Right lobe of liver (tissue), 6 donors: Measurements from ENCODE around the gene HSPA1A. TPM values are rescaled to one million over a fixed set of nuclear protein-coding genes. Genes with fewer than 3 reads are reported as not detected.
"Not testable (repeated sequence)": the region's sequence is repeated elsewhere in the genome, so short reads cannot be mapped to it uniquely, and the experiment has no call there.

Experiments used
- ATAC-seq, 4 donors: fragments of 200-7000 bp; cut with Tn5 transposase; one replicate each; pipeline ENCODE4 v1.9.1; 2020; ENCODE audit warnings: mild to moderate bottlenecking in 4 of 4, moderate library complexity in 4 of 4
- DNase-seq, 3 donors: peaks; one replicate each; pipeline ENCODE4 v3.0.0-alpha.2; 2020
- H3K27ac ChIP-seq, 3 donors: fragments of 200-600 bp; one replicate each; pipeline ENCODE4 v1.8.0; 2022
- H3K27me3 ChIP-seq, 2 donors: fragments of 200-600 bp; one replicate each; pipeline ENCODE4 v1.8.0; 2022
- H3K36me3 ChIP-seq, 4 donors: fragments of 200-600 bp; sonication (generic) in 1 of 4; one replicate each; pipeline versions ENCODE4 v1.5.1 to v1.8.0; 2017 to 2022; ENCODE audit warnings: control low read depth in 1 of 4
- H3K4me1 ChIP-seq, 4 donors: fragments of 200-600 bp; sonication (generic) in 1 of 4; one replicate each; pipeline versions ENCODE4 v1.5.1 to v1.8.0; 2017 to 2022; ENCODE audit warnings: control low read depth in 1 of 4
- H3K4me3 ChIP-seq, 3 donors: fragments of 200-600 bp; one replicate each; pipeline ENCODE4 v1.8.0; 2022
- H3K9me3 ChIP-seq, 4 donors: fragments of 200-600 bp; sonication (generic) in 1 of 4; one replicate each; pipeline versions ENCODE4 v1.5.1 to v1.8.0; 2017 to 2022; ENCODE audit warnings: control low read depth in 1 of 4
- POLR2A ChIP-seq: fragments of 450-650 bp; IDR thresholded peaks from one replicate; pipeline ENCODE4 v1.6.1; 2017; ENCODE audit warnings: antibody characterized with exemption, mild to moderate bottlenecking
- WGBS: methylation state at CpG from one replicate; pipeline ENCODE4 v1.1.6; 2018; ENCODE audit warnings: low coverage, low lambda C conversion rate; ENCODE audit not compliant: insufficient coverage; ENCODE audit errors: missing lambda C conversion rate; 5-methylcytosine and 5-hydroxymethylcytosine counted together
- intact Hi-C, 2 donors: fragments of 100-400 bp; cut with DNase I; formaldehyde crosslinking; loops; one replicate each; pipeline versions ENCODE4 v1.11.2 to v1.14.1; 2022
- total RNA-seq, 6 experiments: library from RNA; depleted of rRNA in 2 of 6; stranded (reverse); fragments of >200 nt in 2 of 6; fragmentation: NEBNext Ultra II Directional in 3 of 6; extraction: Animal tissue kit (Norgen Biotek cat#: 25700) in 3 of 6; gene quantifications; one replicate each; pipeline versions ENCODE4 v1.1.0 to v1.2.4, GENCODE V29; 2016 to 2023
- TF ChIP-seq, protein P1 (sequence below), 4 donors: fragments of 200-600 bp in 3 of 4; fragments of 450-650 bp in 1 of 4; IDR thresholded peaks; one replicate each; pipeline versions ENCODE4 v1.5.1 to v1.8.0; 2016 to 2022; ENCODE audit warnings: antibody characterized with exemption in 4 of 4, mild to moderate bottlenecking in 2 of 4
- donor health status: DM: no; HTN: yes; CAD: no.
- donor health status: DM: no; HTN: no; CAD: no.
- donor health status: DM: no; HTN: no; CAD: no.
- donor health status: DM: no; HTN: yes; CAD: no.
- donor health status: DM: no; HTN: yes; CAD: no.

Gene HSPA1A
- total RNA-seq, 6 experiments from 2014 or later, result 73.2 to 442 (median 80.2) TPM

DNA sequence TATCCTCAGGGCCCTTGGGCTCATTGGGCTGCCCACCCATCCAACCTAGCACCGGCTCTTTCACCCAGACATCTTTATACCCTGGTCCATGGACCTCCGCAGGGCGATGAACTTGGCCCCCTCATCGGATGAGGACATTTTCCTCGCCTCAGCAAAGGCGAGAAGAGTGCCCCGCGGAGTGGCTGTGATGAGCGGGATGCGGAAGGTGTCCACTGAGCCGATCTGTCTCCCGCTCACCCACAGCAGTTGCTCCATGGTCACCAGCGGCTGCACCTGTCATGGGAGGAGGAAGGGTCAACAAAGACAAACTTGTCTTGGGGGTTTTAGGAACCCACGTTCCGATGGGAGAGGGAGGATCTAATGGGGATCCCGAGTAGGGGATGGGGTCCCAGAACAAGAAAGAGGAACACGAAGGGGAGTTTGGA lies 46.6 kb downstream of the HSPA1A start:
- TF ChIP-seq, protein P1, sequence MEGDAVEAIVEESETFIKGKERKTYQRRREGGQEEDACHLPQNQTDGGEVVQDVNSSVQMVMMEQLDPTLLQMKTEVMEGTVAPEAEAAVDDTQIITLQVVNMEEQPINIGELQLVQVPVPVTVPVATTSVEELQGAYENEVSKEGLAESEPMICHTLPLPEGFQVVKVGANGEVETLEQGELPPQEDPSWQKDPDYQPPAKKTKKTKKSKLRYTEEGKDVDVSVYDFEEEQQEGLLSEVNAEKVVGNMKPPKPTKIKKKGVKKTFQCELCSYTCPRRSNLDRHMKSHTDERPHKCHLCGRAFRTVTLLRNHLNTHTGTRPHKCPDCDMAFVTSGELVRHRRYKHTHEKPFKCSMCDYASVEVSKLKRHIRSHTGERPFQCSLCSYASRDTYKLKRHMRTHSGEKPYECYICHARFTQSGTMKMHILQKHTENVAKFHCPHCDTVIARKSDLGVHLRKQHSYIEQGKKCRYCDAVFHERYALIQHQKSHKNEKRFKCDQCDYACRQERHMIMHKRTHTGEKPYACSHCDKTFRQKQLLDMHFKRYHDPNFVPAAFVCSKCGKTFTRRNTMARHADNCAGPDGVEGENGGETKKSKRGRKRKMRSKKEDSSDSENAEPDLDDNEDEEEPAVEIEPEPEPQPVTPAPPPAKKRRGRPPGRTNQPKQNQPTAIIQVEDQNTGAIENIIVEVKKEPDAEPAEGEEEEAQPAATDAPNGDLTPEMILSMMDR (IDR thresholded peaks at IDR 0.05), result no peak
- no peak for TF ChIP-seq POLR2A
- H3K4me1 ChIP-seq, result peaks cover 0 to 18% (median 0%) of the 10 kb centered on the region in 4 donors
- no peak for DNase-seq
- no peaks in the 10 kb centered on the region for H3K9me3 ChIP-seq
- peak overlapping the region; percentile 74 to 93 (median 82) for H3K4me3 ChIP-seq
- ATAC-seq, result no peak
- peaks cover 0 to 24% (median 3%) of the 10 kb centered on the region in 4 donors for H3K36me3 ChIP-seq
- H3K27me3 ChIP-seq, result no peaks in the 10 kb centered on the region
- intact Hi-C loops, result no loop called here
- 41% methylated on average over 17 of the region's 17 CpGs for WGBS
- H3K27ac ChIP-seq, result peak overlapping the region; percentile 60 to 83 (median 71)

DNA sequence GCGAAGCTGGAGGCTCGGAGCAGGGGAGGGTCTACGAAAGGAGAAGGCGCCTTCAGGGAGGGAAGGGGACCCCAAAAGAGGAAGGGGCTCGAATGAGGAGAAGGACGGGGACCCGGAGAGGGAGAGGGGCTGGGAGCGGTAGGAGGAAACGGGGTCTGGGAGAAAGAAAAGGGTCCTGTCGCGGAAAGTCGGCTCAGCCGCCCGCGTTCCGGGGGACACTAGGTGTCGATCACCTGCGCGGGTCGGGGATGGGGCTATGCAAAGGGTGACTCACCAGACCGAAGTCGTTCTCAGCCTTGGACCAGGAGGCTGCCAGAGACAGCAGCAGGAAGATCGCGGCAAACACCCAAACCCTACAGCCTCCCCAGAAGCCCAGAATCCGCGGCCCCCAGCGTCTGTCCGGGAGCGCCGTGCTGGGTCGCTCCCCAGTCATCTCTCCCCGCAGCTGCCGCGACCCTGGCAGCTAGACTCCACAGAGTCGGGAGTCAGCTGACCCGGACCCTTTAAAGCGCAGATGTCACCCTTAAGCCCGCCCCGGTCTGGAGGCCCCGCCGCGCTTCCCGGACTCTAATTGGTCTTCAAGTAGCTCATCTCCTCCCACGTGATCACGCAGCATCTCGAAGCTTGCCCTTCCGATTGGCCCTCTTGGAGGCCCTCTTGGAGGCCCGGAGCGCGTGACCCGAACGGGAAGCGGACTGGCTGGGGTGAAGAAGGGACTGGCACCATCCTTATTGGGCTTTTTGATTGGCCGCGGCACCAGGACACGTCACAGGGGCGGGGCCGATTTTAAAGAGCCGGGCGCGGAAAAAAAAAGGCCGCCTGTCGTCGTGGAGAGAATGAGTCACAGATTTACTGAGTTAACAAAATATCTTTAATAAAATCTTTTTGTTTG lies 47.2 kb downstream of the HSPA1A start, which contains the start of gene NEU1:
Gene NEU1, minus strand, starts transcription at position 478 of the 892 bp plus-strand sequence. Its CDS starts 45 bp downstream, at position 433.
- H3K9me3 ChIP-seq, result no peaks in the 10 kb centered on the region
- intact Hi-C loops, result no loop called here
- peaks cover 0 to 18% (median 0%) of the 10 kb centered on the region in 4 donors for H3K4me1 ChIP-seq
- TF ChIP-seq POLR2A, result peak; percentile 96
- TF ChIP-seq, protein P1 (IDR thresholded peaks at IDR 0.05), result no peak
- H3K4me3 ChIP-seq, result peak within 1 kb of the TSS; percentile 74 to 93 (median 82)
- H3K27ac ChIP-seq, result peak within 1 kb of the TSS; percentile 60 to 83 (median 73)
- DNase-seq (peak; percentile 100), ATAC-seq (peak; percentile 92 to 96 (median 95))
- under 1% methylated on average over 37 of the region's 64 CpGs for WGBS
- peaks cover 0 to 24% (median 3%) of the 10 kb centered on the region in 4 donors for H3K36me3 ChIP-seq
- no peaks in the 10 kb centered on the region for H3K27me3 ChIP-seq

DNA sequence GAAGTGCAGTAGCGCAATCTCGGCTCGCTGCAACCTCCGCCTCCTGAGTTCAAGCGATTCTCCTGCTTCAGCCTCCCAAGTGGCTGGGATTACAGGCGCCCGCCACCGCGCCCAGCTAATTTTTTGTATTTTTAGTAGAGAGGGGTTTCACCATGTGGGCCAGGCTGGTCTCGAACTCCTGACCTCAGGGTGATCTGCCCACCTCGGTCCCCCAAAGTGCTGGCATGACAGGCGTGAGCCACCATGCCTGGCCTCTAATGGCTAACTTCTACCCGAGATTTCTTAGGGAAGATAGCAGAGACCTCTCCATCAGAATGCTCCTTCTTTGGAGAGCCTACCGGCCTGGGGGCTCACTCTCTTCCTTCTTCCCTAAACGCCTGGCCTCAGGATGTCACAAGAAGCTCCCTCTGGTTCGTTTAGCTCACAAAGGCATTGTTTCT lies 48.8 kb downstream of the HSPA1A start:
- H3K4me3 ChIP-seq, result peak overlapping the region; percentile 43 to 59 (median 53)
- DNase-seq, ATAC-seq, H3K27me3 ChIP-seq, H3K9me3 ChIP-seq, intact Hi-C loops: not testable (repeated sequence)
- H3K27ac ChIP-seq, result peak overlapping the region; percentile 14 to 75 (median 73)
- 15% methylated on average over 11 of the region's 16 CpGs for WGBS
- H3K36me3 ChIP-seq, result peaks cover 0 to 12% (median 3%) of the 10 kb centered on the region in 4 donors
- H3K4me1 ChIP-seq, result peaks cover 0 to 18% (median 0%) of the 10 kb centered on the region in 4 donors

DNA sequence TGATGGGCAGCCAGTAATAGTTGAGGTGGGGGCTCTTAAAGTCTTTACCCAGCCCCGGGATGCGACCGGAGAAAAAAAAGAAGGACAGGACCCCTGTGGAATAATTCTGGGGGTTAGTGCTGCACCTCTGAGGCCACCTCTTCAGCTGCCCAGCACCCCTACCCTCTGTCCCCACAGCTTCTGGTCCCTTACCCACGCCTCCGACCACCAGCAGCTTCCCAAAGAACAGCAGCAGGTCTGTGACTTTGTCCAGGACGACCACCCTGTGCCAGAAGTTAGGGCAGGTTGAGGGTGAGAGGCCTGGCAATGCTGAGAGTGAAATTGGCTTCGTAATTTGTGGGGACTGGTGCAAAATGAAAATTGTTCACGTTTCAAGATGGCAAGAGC lies 49.5 kb downstream of the HSPA1A start:
- DNase-seq, result no peak
- TF ChIP-seq POLR2A, result no peak
- TF ChIP-seq, protein P1 (IDR thresholded peaks at IDR 0.05), result no peak
- Histone ChIP-seq H3K4me3 (no peak overlapping the region), H3K27ac (no peak overlapping the region), H3K9me3 (no peaks in the 10 kb centered on the region), H3K4me1 (peaks cover 0 to 18% (median 0%) of the 10 kb centered on the region in 4 donors), H3K27me3 (no peaks in the 10 kb centered on the region), H3K36me3 (peaks cover 0 to 6% (median 2%) of the 10 kb centered on the region in 4 donors)
- intact Hi-C loops, result no loop called here
- WGBS, result 81% methylated on average over 5 of the region's 8 CpGs
- no peak for ATAC-seq
